ENCODE results near the gene AGTPBP1. TPM values are rescaled to one million over a fixed set of nuclear protein-coding genes. Genes with fewer than 3 reads are reported as not detected.

AGTPBP1 gene
- total and polyA plus RNA-seq, 2 of the 8 experiments (the other 6 are each of a cell fraction or from before 2014, with no cell fraction given), result 13.4 to 65.2 TPM

DNA sequence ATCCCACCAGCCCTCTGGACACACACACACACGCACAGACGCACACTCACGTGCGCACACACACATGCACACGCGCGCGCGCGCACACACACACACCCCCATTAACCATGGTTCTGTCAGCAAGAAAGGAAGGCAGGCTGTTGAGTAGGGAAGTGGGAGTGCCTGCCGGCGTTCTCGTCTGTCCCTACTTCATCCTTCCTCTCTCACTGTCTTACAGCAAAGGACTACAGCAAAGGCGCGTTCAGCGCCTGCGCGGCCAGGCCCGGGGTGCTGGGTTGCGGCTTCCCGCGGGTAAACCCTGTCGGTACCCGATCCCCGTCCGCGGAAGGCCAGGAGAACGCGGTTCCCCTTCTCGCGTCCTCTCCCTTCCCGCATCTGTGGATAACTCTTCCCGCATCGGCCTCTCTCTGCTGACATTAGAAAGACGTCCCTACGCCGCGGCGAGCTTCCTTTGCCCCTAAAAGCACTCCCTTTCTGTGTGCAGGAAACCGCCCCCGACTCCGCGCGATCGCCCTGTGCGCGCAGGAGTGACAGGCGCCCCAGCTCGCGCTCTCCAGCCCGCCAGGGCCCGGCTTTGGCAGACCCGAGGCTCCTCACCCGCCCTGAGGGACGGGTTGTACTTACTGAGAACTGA, 219.2 kb downstream of the AGTPBP1 start (continued):
- TF ChIP-seq PHF8 (conservative IDR thresholded peaks at IDR 0.05; ENCODE audit: low read depth, low read length) (no peak), SP1 (IDR thresholded peaks at IDR 0.05; ENCODE audit: low read depth, low read length) (no peak), EZH2 (IDR thresholded peaks at IDR 0.05; ENCODE audit: low read depth, low read length, severe bottlenecking) (peak; percentile 59), TBP (IDR thresholded peaks at IDR 0.05; ENCODE audit: low read depth, low read length) (peak; percentile 42; the same call in 1 of the 2 replicates)

All from H1 (cell line).